ENCODE measurements around the gene ST13. TPM values are rescaled to one million over a fixed set of nuclear protein-coding genes. Genes with fewer than 3 reads are reported as not detected.
"Not testable (repeated sequence)": the region's sequence is repeated elsewhere in the genome, so short reads cannot be mapped to it uniquely, and the experiment has no call there.

ST13 gene
- total RNA-seq, 1 donor from 2014 or later: 139 TPM

GRCh38 chr22:40845816-40846215 lies 10.6 kb downstream of the ST13 start:
- intact Hi-C loops (cut with micrococcal nuclease): not testable (repeated sequence)

- intact Hi-C loops (cut with micrococcal nuclease): no loop called here
Observed at GRCh38 chr22:40844951-40845350, 11.5 kb downstream of the ST13 start.

- intact Hi-C loops (cut with micrococcal nuclease): no loop called here
Observed at GRCh38 chr22:40838486-40838885, 18.0 kb downstream of the ST13 start.

GRCh38 chr22:40834619-40835018 lies 21.8 kb downstream of the ST13 start:
- intact Hi-C loops (cut with micrococcal nuclease): no loop called here

- intact Hi-C loops (cut with micrococcal nuclease): no loop called here
Observed at GRCh38 chr22:40829131-40829530, 27.3 kb downstream of the ST13 start.

GRCh38 chr22:40826984-40827741 lies 29.3 kb downstream of the ST13 start:
- intact Hi-C loops (cut with micrococcal nuclease): no loop called here

GRCh38 chr22:40826292-40826691 lies 30.1 kb downstream of the ST13 start:
- intact Hi-C loops (cut with micrococcal nuclease): not testable (repeated sequence)

GRCh38 chr22:40823426-40823825 lies 33.0 kb downstream of the ST13 start:
- intact Hi-C loops (cut with micrococcal nuclease): no loop called here

- intact Hi-C loops (cut with micrococcal nuclease): loop anchor here (1.0 to 5.0 kb wide), 5 partner anchors 37 to 273 kb away; partner anchors contain the start of genes EP300, MRTFA, RBX1 and ST13
Observed at GRCh38 chr22:40819599-40820140, 36.8 kb downstream of the ST13 start.

GRCh38 chr22:40818747-40819598 lies 37.5 kb downstream of the ST13 start, which contains the start of gene SLC25A17:
TSS of gene SLC25A17 (minus strand) at chr22:40819346. CDS start at chr22:40819248, 98 bp downstream.
- intact Hi-C loops (cut with micrococcal nuclease): loop anchor here (1.0 to 5.0 kb wide), 5 partner anchors 37 to 273 kb away; partner anchors contain the start of genes EP300, MRTFA, RBX1 and ST13

GRCh38 chr22:40818192-40818746 lies 38.2 kb downstream of the ST13 start:
- intact Hi-C loops (cut with micrococcal nuclease): loop anchor here (2.0 to 5.0 kb wide), 3 partner anchors 133 to 274 kb away; partner anchors contain the start of genes EP300, MRTFA and RBX1

- intact Hi-C loops (cut with micrococcal nuclease): loop anchor here (2.0 to 5.0 kb wide), 3 partner anchors 133 to 275 kb away; partner anchors contain the start of genes EP300, MRTFA and RBX1
Observed at GRCh38 chr22:40817737-40818136, 38.7 kb downstream of the ST13 start.

GRCh38 chr22:40813912-40814315 lies 42.5 kb downstream of the ST13 start:
- intact Hi-C loops (cut with micrococcal nuclease): no loop called here

- intact Hi-C loops (cut with micrococcal nuclease): no loop called here
Observed at GRCh38 chr22:40808018-40808841, 48.2 kb downstream of the ST13 start.

- intact Hi-C loops (cut with micrococcal nuclease): no loop called here
Observed at GRCh38 chr22:40806711-40807110, 49.7 kb downstream of the ST13 start.

GRCh38 chr22:40805699-40806203 lies 50.7 kb downstream of the ST13 start:
- intact Hi-C loops (cut with micrococcal nuclease): no loop called here

GRCh38 chr22:40805239-40805638 lies 51.2 kb downstream of the ST13 start:
- intact Hi-C loops (cut with micrococcal nuclease): no loop called here

- intact Hi-C loops (cut with micrococcal nuclease): no loop called here
Observed at GRCh38 chr22:40803321-40803720, 53.1 kb downstream of the ST13 start.

- intact Hi-C loops (cut with micrococcal nuclease): no loop called here
Observed at GRCh38 chr22:40799008-40799407, 57.4 kb downstream of the ST13 start.

GRCh38 chr22:40797427-40797826 lies 59.0 kb downstream of the ST13 start:
- intact Hi-C loops (cut with micrococcal nuclease): no loop called here
